HepG2 (cell line): ENCODE data around the gene GDF7. TPM values are rescaled to one million over a fixed set of nuclear protein-coding genes. Genes with fewer than 3 reads are reported as not detected.
A peak's percentile ranks its signal among the peaks of the same experiment; 100 is the strongest.

Experiments
- CCDC6 ChIP-seq: sonication (generic); formaldehyde crosslinking; IDR thresholded peaks from 2 replicates; pipeline ENCODE4 v1.8.1; 2022; ENCODE audit warnings: mild to moderate bottlenecking, missing genetic modification reagents, moderate library complexity
- CSRNP2 ChIP-seq: sonication (generic); formaldehyde crosslinking; conservative IDR thresholded peaks from 2 replicates; pipeline ENCODE4 v1.8.0; 2022; ENCODE audit warnings: low read depth, missing genetic modification reagents
- HES4 ChIP-seq: sonication (generic); formaldehyde crosslinking; IDR thresholded peaks from 2 replicates; pipeline ENCODE4 v1.9.0; 2021; ENCODE audit warnings: mild to moderate bottlenecking, missing genetic modification reagents, borderline replicate concordance
- HMGXB3 ChIP-seq: sonication (generic); formaldehyde crosslinking; IDR thresholded peaks from 2 replicates; pipeline ENCODE4 v1.4.0; 2020; ENCODE audit warnings: missing genetic modification reagents, borderline replicate concordance
- NFRKB ChIP-seq: fragments of 450-650 bp; IDR thresholded peaks from 2 replicates; pipeline ENCODE4 v1.6.1; 2017
- NR1H2 ChIP-seq: sonication (generic); formaldehyde crosslinking; IDR thresholded peaks from 2 replicates; pipeline ENCODE4 v1.8.1; 2022; ENCODE audit warnings: low read depth, missing genetic modification reagents, borderline replicate concordance
- SALL1 ChIP-seq: sonication (generic); formaldehyde crosslinking; IDR thresholded peaks from 2 replicates; pipeline ENCODE4 v1.8.0; 2022; ENCODE audit warnings: mild to moderate bottlenecking, missing genetic modification reagents
- SAP130 ChIP-seq: IDR thresholded peaks from 2 replicates; pipeline ENCODE4 v1.6.1; 2016; ENCODE audit warnings: low read depth
- STAG1 ChIP-seq: sonication (generic); formaldehyde crosslinking; IDR thresholded peaks from 2 replicates; pipeline ENCODE4 v1.4.0; 2020; ENCODE audit warnings: missing genetic modification reagents
- YEATS2 ChIP-seq: sonication (generic); formaldehyde crosslinking; IDR thresholded peaks from 2 replicates; pipeline ENCODE4 v1.4.0; 2020; ENCODE audit warnings: missing genetic modification reagents, borderline replicate concordance
- ZBTB7B ChIP-seq: sonication (generic); formaldehyde crosslinking; IDR thresholded peaks from 2 replicates; pipeline ENCODE4 v1.4.0; 2020; ENCODE audit warnings: missing genetic modification reagents
- ZNF773 ChIP-seq: sonication (generic); formaldehyde crosslinking; IDR thresholded peaks from 2 replicates; pipeline ENCODE4 v1.4.0; 2020; ENCODE audit warnings: missing genetic modification reagents, borderline replicate concordance
- ZNF83 ChIP-seq: sonication (generic); formaldehyde crosslinking; IDR thresholded peaks from 2 replicates; pipeline ENCODE4 v1.4.0; 2020; ENCODE audit warnings: missing genetic modification reagents, mild to moderate bottlenecking, borderline replicate concordance
- polyA plus RNA-seq, 8 experiments: library from polyadenylated mRNA; depleted of rRNA in 3 of 8; stranded (reverse) in 7 of 8; unstranded in 1 of 8; fragments of >200 nt; fragmentation: Illumina TruSeq in 4 of 8; extraction: Trizol in 4 of 8; gene quantifications; 2 replicates each; pipeline versions ENCODE4 v1.2.1 to v1.2.3, GENCODE V29; 2011 to 2016; ENCODE audit warnings: low read depth in 4 of 8, missing spikeins in 1 of 8, mixed read lengths in 1 of 8; ENCODE audit not compliant: insufficient read depth in 1 of 8
- total RNA-seq, 5 experiments: library from RNA; depleted of rRNA; stranded (reverse); fragments of >200 nt; fragmentation: Illumina TruSeq; extraction: Trizol; gene quantifications; 2 replicates each; pipeline ENCODE4 v1.2.3, GENCODE V29; 2016; ENCODE audit warnings: low read depth in 1 of 5
- TF ChIP-seq, protein P1 (sequence below): sonication (generic); formaldehyde crosslinking; conservative IDR thresholded peaks from 2 replicates; pipeline ENCODE4 v1.4.0; 2020; ENCODE audit warnings: missing genetic modification reagents
- TF ChIP-seq, protein P2 (sequence below): sonication (generic); formaldehyde crosslinking; IDR thresholded peaks from 2 replicates; pipeline ENCODE4 v1.4.0; 2020; ENCODE audit warnings: mild to moderate bottlenecking, low read depth, missing genetic modification reagents
- TF ChIP-seq, protein P3 (sequence below): IDR thresholded peaks from 2 replicates; pipeline ENCODE4 v1.6.1; 2016; ENCODE audit warnings: control low read depth
- TF ChIP-seq, protein P4 (sequence below): sonication (generic); formaldehyde crosslinking; IDR thresholded peaks from 2 replicates; pipeline ENCODE4 v1.8.0; 2023; ENCODE audit warnings: mild to moderate bottlenecking, missing genetic modification reagents

Gene GDF7
- total and polyA plus RNA-seq, 2 of the 13 experiments (the other 11 are each of a cell fraction or from before 2014, with no cell fraction given), result 1.6 to 15.0 TPM

DNA sequence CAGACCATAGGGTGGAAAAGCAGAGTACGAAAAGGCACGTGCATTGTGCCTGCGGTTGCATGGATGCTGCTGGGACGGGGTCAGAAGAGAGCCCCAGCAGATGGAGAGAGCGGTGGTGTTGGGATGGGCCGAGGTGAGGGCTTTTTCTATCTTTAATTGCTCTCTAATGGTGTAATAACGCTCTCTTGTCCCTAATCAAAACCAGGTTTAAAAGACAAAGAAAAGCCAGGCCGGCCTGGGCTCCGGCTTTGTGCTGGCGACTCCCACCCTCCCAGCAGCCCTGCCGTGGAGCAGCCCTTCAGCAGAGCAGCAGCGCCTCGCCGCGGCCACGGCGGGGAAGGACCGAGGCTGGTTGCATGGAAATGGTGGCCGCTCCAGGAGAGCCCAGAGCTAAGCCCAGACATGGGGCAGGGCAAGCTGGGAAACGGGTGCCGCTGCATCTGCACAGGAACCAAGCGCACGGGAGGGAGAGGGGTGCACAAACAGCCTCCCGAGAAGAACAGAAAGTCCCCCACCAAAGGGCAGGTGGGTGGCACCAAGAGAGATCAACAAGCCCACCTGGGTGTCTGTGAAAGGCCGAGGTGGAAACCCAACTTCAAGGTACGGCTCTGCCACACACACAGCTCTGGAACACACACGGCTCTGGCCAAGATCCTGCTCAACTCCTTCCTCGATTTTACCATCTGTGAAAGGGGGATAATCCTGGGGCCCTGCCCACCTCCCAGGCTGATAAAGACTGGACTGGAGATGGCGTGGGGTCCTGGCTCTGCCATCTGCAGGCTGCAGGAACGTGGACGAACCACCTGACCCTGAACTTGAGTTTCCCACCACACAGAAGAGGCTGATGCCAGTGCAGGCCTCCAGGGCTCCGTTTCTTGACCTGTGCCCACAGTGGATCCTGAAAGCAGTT lies 31.0 kb upstream of the GDF7 start (continued):
- TF ChIP-seq, protein P1, sequence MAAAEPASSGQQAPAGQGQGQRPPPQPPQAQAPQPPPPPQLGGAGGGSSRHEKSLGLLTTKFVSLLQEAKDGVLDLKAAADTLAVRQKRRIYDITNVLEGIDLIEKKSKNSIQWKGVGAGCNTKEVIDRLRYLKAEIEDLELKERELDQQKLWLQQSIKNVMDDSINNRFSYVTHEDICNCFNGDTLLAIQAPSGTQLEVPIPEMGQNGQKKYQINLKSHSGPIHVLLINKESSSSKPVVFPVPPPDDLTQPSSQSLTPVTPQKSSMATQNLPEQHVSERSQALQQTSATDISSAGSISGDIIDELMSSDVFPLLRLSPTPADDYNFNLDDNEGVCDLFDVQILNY (CRISPR knock-in tag), result 0 out of 2 replicates have a peak, but pooled peaks have one; percentile 41
- TF ChIP-seq HES4 (CRISPR knock-in tag) (0 out of 2 replicates have a peak, but pooled peaks have one; percentile 21), CCDC6 (CRISPR knock-in tag) (peak; percentile 88), SAP130 (CRISPR knock-in tag) (peak; percentile 63), NFRKB (no peak), YEATS2 (peak; percentile 41; the same call in 1 of the 2 replicates), ZBTB7B (CRISPR knock-in tag) (peak; percentile 92), ZNF773 (CRISPR knock-in tag) (no peak), STAG1 (peak; percentile 100), HMGXB3 (CRISPR knock-in tag) (peak; percentile 39; the same call in 1 of the 2 replicates), CSRNP2 (no peak), SALL1 (CRISPR knock-in tag) (peak; percentile 95), NR1H2 (CRISPR knock-in tag) (no peak; the same call in 1 of the 2 replicates), ZNF83 (CRISPR knock-in tag) (no peak)
- TF ChIP-seq, protein P2, sequence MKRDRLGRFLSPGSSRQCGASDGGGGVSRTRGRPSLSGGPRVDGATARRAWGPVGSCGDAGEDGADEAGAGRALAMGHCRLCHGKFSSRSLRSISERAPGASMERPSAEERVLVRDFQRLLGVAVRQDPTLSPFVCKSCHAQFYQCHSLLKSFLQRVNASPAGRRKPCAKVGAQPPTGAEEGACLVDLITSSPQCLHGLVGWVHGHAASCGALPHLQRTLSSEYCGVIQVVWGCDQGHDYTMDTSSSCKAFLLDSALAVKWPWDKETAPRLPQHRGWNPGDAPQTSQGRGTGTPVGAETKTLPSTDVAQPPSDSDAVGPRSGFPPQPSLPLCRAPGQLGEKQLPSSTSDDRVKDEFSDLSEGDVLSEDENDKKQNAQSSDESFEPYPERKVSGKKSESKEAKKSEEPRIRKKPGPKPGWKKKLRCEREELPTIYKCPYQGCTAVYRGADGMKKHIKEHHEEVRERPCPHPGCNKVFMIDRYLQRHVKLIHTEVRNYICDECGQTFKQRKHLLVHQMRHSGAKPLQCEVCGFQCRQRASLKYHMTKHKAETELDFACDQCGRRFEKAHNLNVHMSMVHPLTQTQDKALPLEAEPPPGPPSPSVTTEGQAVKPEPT, result no peak
- TF ChIP-seq, protein P3, sequence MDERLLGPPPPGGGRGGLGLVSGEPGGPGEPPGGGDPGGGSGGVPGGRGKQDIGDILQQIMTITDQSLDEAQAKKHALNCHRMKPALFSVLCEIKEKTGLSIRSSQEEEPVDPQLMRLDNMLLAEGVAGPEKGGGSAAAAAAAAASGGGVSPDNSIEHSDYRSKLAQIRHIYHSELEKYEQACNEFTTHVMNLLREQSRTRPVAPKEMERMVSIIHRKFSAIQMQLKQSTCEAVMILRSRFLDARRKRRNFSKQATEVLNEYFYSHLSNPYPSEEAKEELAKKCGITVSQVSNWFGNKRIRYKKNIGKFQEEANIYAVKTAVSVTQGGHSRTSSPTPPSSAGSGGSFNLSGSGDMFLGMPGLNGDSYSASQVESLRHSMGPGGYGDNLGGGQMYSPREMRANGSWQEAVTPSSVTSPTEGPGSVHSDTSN (CRISPR knock-in tag), result no peak
- TF ChIP-seq, protein P4, sequence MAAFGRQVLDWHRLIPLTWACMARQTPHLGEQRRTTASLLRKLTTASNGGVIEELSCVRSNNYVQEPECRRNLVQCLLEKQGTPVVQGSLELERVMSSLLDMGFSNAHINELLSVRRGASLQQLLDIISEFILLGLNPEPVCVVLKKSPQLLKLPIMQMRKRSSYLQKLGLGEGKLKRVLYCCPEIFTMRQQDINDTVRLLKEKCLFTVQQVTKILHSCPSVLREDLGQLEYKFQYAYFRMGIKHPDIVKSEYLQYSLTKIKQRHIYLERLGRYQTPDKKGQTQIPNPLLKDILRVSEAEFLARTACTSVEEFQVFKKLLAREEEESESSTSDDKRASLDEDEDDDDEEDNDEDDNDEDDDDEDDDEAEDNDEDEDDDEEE (CRISPR knock-in tag), result peak; percentile 58; the same call in 1 of the 2 replicates
